K562 (cell line): Measurements from ENCODE around the gene HSF2BP. TPM values are rescaled to one million over a fixed set of nuclear protein-coding genes. Genes with fewer than 3 reads are reported as not detected.
"Not testable (repeated sequence)": the region's sequence is repeated elsewhere in the genome, so short reads cannot be mapped to it uniquely, and the experiment has no call there.

Source experiments
- ATAC-seq: fragments of 200-7000 bp; cut with Tn5 transposase; 3 replicates; pipeline ENCODE4 v1.9.1; 2020; ENCODE audit warnings: moderate library complexity
- BruUV-seq: library from RNA; stranded (reverse); fragments of 400-500 nt; replicated peaks from 2 replicates; lab custom pipeline; 2021; lab: Mats Ljungman, UMichigan
- CTCF ChIA-PET: fragments of 300-600 bp; formaldehyde crosslinking; extraction: SDS; loops from one replicate; lab custom pipeline; 2021; ENCODE audit warnings: low intra/inter-chr PET ratio; lab: Yijun Ruan, JAX
- POLR2A ChIA-PET: fragments of 300-600, 350-650 bp; sonication (Branson Sonifier 250); formaldehyde crosslinking; extraction: SDS; loops from one replicate; lab custom pipeline; 2021; ENCODE audit warnings: antibody characterized with exemption, inconsistent platforms; lab: Yijun Ruan, JAX
- DNase-seq, 4 experiments: peaks; one replicate each; pipeline versions ENCODE4 v3.0.0 to v3.0.0-alpha.2; 2011 to 2018; ENCODE audit warnings: low spot score in 3 of 4, mixed read lengths in 3 of 4; ENCODE audit errors: extremely low read depth in 1 of 4
- FAIRE-seq: peaks from 2 replicates; lab custom pipeline; 2011; peaks lifted over from hg19 to GRCh38; lab: Jason Lieb, UNC
- H2AFZ ChIP-seq: 2 replicates; pipeline ENCODE4 v1.6.0; 2011; ENCODE audit warnings: low read depth, low read length, control low read depth, inconsistent platforms
- H3K27ac ChIP-seq: fragments of 200-600 bp; 3 replicates; pipeline ENCODE4 v1.8.0; 2011; ENCODE audit warnings: low read depth, mild to moderate bottlenecking, control low read depth, inconsistent platforms, low read length, moderate library complexity, mixed read lengths; ENCODE audit errors: extremely low read depth
- H3K27me3 ChIP-seq, 2 experiments: fragments of 300-600 bp in 1 of 2; 2 replicates in 1 of 2; 3 replicates in 1 of 2; pipeline versions ENCODE4 v1.6.0 to v1.8.0; 2011; ENCODE audit warnings: inconsistent platforms in 2 of 2, low read length in 2 of 2, mild to moderate bottlenecking in 1 of 2, mixed read lengths in 1 of 2, moderate library complexity in 1 of 2; ENCODE audit not compliant: control insufficient read depth in 2 of 2, insufficient read depth in 2 of 2
- H3K36me3 ChIP-seq: fragments of 300-600 bp; 3 replicates; pipeline ENCODE4 v1.8.0; 2011; ENCODE audit warnings: mild to moderate bottlenecking, low read length, inconsistent platforms; ENCODE audit not compliant: control insufficient read depth, insufficient read depth
- H3K4me1 ChIP-seq, 2 experiments: fragments of 200-600 bp in 1 of 2; replicated peaks in 1 of 2; 2 replicates in 1 of 2; 3 replicates in 1 of 2; pipeline versions ENCODE4 v1.5.1 to v1.8.0; 2011; ENCODE audit warnings: inconsistent platforms in 2 of 2, low read length in 2 of 2, mild to moderate bottlenecking in 1 of 2, mixed read lengths in 1 of 2, moderate library complexity in 1 of 2; ENCODE audit not compliant: control insufficient read depth in 2 of 2, insufficient read depth in 2 of 2
- H3K4me2 ChIP-seq: 2 replicates; pipeline ENCODE4 v1.6.1; 2011; ENCODE audit warnings: low read length, control low read depth, inconsistent platforms, mixed read lengths; ENCODE audit not compliant: insufficient read depth
- H3K4me3 ChIP-seq: fragments of 200-600 bp; sonication (generic), shearing (Covaris generic); 2 replicates; pipeline ENCODE4 v1.5.1; 2016; ENCODE audit warnings: control low read depth, inconsistent platforms
- H3K79me2 ChIP-seq: fragments of 200-600 bp; 3 replicates; pipeline ENCODE4 v1.8.0; 2011; ENCODE audit warnings: low read length, inconsistent platforms; ENCODE audit not compliant: control insufficient read depth, insufficient read depth
- H3K9ac ChIP-seq, 2 experiments: 2 replicates each; pipeline versions ENCODE4 v1.6.0 to v1.6.1; 2011; ENCODE audit warnings: low read depth in 2 of 2, low read length in 2 of 2, control low read depth in 1 of 2, inconsistent platforms in 1 of 2, mild to moderate bottlenecking in 1 of 2, mixed read lengths in 1 of 2; ENCODE audit not compliant: insufficient read depth in 1 of 2
- H3K9me1 ChIP-seq: one replicate; pipeline ENCODE4 v1.6.0; 2011; ENCODE audit warnings: inconsistent platforms, mild to moderate bottlenecking, low read length, moderate library complexity; ENCODE audit not compliant: control insufficient read depth, insufficient read depth
- H3K9me3 ChIP-seq: replicated peaks from 2 replicates; pipeline ENCODE4 v1.5.1; 2011; ENCODE audit warnings: low read depth, low read length, inconsistent platforms; ENCODE audit not compliant: control insufficient read depth, insufficient read depth
- H4K20me1 ChIP-seq: replicated peaks from 2 replicates; pipeline ENCODE4 v1.6.1; 2011; ENCODE audit warnings: low read length, inconsistent platforms, mixed read lengths; ENCODE audit not compliant: control insufficient read depth, insufficient read depth
- WGBS: fragments of 100-300 bp; shearing (Covaris generic); methylation state at CpG from one replicate; pipeline ENCODE4 v1.1.6; 2016; ENCODE audit warnings: low coverage, mixed read lengths; ENCODE audit not compliant: insufficient coverage; ENCODE audit errors: missing lambda C conversion rate; 5-methylcytosine and 5-hydroxymethylcytosine counted together
- in situ Hi-C: fragments of 300-500 bp; cut with MboI; formaldehyde crosslinking; loops from 4 replicates; pipeline ENCODE4 v1.15.0; 2018; ENCODE audit warnings: inconsistent platforms, mixed read lengths
- intact Hi-C: fragments of 100-400 bp; cut with micrococcal nuclease; formaldehyde crosslinking; loops from 2 replicates; pipeline ENCODE4 v1.14.2; 2022
- polyA plus RNA-seq, 8 experiments: library from polyadenylated mRNA; depleted of rRNA in 4 of 8; stranded (reverse) in 5 of 8; unstranded in 3 of 8; fragments of >200 nt; fragmentation: Nextera tagmentation in 2 of 8; fragmentation: Illumina TruSeq in 1 of 8; extraction: Ambion mirVana in 2 of 8; extraction: Trizol in 1 of 8; gene quantifications; 2 replicates each; pipeline versions ENCODE4 v1.2.1 to v1.2.3, GENCODE V29; 2011 to 2014; ENCODE audit warnings: inconsistent platforms in 1 of 8, missing spikeins in 1 of 8
- total RNA-seq, 7 experiments: library from RNA; depleted of rRNA in 6 of 7; stranded (reverse); fragments of >200 nt in 6 of 7; fragmentation: Illumina TruSeq in 2 of 7; extraction: Trizol in 2 of 7; gene quantifications; 2 replicates each; pipeline versions ENCODE4 v1.2.1 to v1.2.3, GENCODE V29; 2011 to 2021; ENCODE audit warnings: low replicate concordance in 1 of 7

The HSF2BP gene
- total and polyA plus RNA-seq, 9 of the 15 experiments (the other 6 are each of a cell fraction or from before 2014, with no cell fraction given) = 0.04 to 0.57 (median 0.20) TPM; not detected in 2

- FAIRE-seq, H3K79me2 ChIP-seq, H3K36me3 ChIP-seq, POLR2A ChIA-PET, H2AFZ ChIP-seq, H3K9me3 ChIP-seq, H3K9ac ChIP-seq, H3K4me3 ChIP-seq, H3K9me1 ChIP-seq, H3K27ac ChIP-seq, H3K4me1 ChIP-seq, H3K27me3 ChIP-seq, H4K20me1 ChIP-seq, BruUV-seq, CTCF ChIA-PET, DNase-seq, H3K4me2 ChIP-seq, intact Hi-C loops: not testable (repeated sequence)
- WGBS = no CpG with 5 or more reads among the region's 15 CpGs
- peak; percentile 68 for ATAC-seq
- in situ Hi-C loops = loop anchor here (25.0 kb wide), 1 partner anchor 109 kb away; no protein-coding TSS in a partner anchor
Measured at GRCh38 chr21:43503075-43503750, 156.1 kb downstream of the HSF2BP start.

GRCh38 chr21:43502407-43503071 lies 156.7 kb downstream of the HSF2BP start:
- FAIRE-seq, BruUV-seq, H2AFZ ChIP-seq, H3K36me3 ChIP-seq, H4K20me1 ChIP-seq, CTCF ChIA-PET, DNase-seq, POLR2A ChIA-PET, H3K79me2 ChIP-seq, H3K27me3 ChIP-seq, H3K9ac ChIP-seq, H3K27ac ChIP-seq, intact Hi-C loops, H3K4me3 ChIP-seq, H3K9me3 ChIP-seq, H3K9me1 ChIP-seq, H3K4me2 ChIP-seq, H3K4me1 ChIP-seq: not testable (repeated sequence)
- ATAC-seq = peak; percentile 40; the same call in 2 of the 3 replicates
- WGBS = no CpG with 5 or more reads among the region's 23 CpGs
- in situ Hi-C loops = loop anchor here (25.0 kb wide), 1 partner anchor 110 kb away; no protein-coding TSS in a partner anchor

GRCh38 chr21:43498924-43499323 lies 160.4 kb downstream of the HSF2BP start:
- H3K4me1 ChIP-seq, POLR2A ChIA-PET, FAIRE-seq, H3K9me1 ChIP-seq, intact Hi-C loops, DNase-seq, H3K4me2 ChIP-seq, ATAC-seq, H3K79me2 ChIP-seq, H3K27ac ChIP-seq, H3K9me3 ChIP-seq, H3K36me3 ChIP-seq, H3K27me3 ChIP-seq, H4K20me1 ChIP-seq, BruUV-seq, H2AFZ ChIP-seq, CTCF ChIA-PET, H3K4me3 ChIP-seq, H3K9ac ChIP-seq: not testable (repeated sequence)
- in situ Hi-C loops = loop anchor here (25.0 kb wide), 1 partner anchor 287 kb away; no protein-coding TSS in a partner anchor
- 10% methylated on average over 2 of the region's 8 CpGs for WGBS
